Thoracic aorta (tissue), 2 donors: ENCODE data around the gene ITGA3. TPM values are rescaled to one million over a fixed set of nuclear protein-coding genes. Genes with fewer than 3 reads are reported as not detected.

Source experiments
- ATAC-seq: fragments of 150-250 bp; one replicate; pipeline ENCODE4 v1.8.0; 2017; ENCODE audit warnings: low read depth; ENCODE audit not compliant: insufficient number of reproducible peaks, low FRiP score
- DNase-seq: peaks from one replicate; pipeline ENCODE4 v3.0.0-alpha.2; 2020; ENCODE audit warnings: low spot score
- H3K27ac ChIP-seq, 2 donors: fragments of 200-600 bp; sonication (generic); 1 replicate in 1 of 2; 2 replicates in 1 of 2; pipeline ENCODE4 v1.5.1; 2016; ENCODE audit warnings: mild to moderate bottlenecking in 2 of 2, moderate library complexity in 2 of 2
- H3K27me3 ChIP-seq: fragments of 200-600 bp; sonication (generic); replicated peaks from 2 replicates; pipeline ENCODE4 v1.6.0; 2016; ENCODE audit warnings: mild to moderate bottlenecking; ENCODE audit not compliant: insufficient read depth
- H3K36me3 ChIP-seq: fragments of 200-600 bp; sonication (generic); one replicate; pipeline ENCODE4 v1.5.1; 2016
- H3K4me1 ChIP-seq, 2 donors: fragments of 200-600 bp; sonication (generic); 1 replicate in 1 of 2; 2 replicates in 1 of 2; pipeline versions ENCODE4 v1.5.1 to v1.6.0; 2016; ENCODE audit warnings: low read depth in 2 of 2, mild to moderate bottlenecking in 1 of 2; ENCODE audit not compliant: control insufficient read depth in 1 of 2
- H3K4me3 ChIP-seq: fragments of 200-600 bp; sonication (generic); 2 replicates; pipeline ENCODE4 v1.5.1; 2016; ENCODE audit warnings: mild to moderate bottlenecking
- H3K9me3 ChIP-seq: fragments of 200-600 bp; sonication (generic); 2 replicates; pipeline ENCODE4 v1.5.1; 2016
- CTCF ChIP-seq: fragments of 200-600 bp; sonication (generic); IDR thresholded peaks from one replicate; pipeline ENCODE4 v1.5.1; 2019; ENCODE audit warnings: antibody characterized with exemption
- total RNA-seq, 2 donors: library from RNA; depleted of rRNA; stranded (reverse); fragments of >200 nt; gene quantifications; one replicate each; pipeline versions ENCODE4 v1.1.0 to v1.2.3, GENCODE V29; 2016

The ITGA3 gene
- total RNA-seq, 2 donors from 2014 or later, result 197 to 260 TPM

- peak overlapping the region; percentile 99 to 100 for H3K27ac ChIP-seq
- no peak overlapping the region for H3K4me3 ChIP-seq
- TF ChIP-seq CTCF, result no peak
- H3K36me3 ChIP-seq, result peaks cover 41% of the 10 kb centered on the region
- DNase-seq (no peak), ATAC-seq (no peak)
- H3K4me1 ChIP-seq, result peaks cover 16 to 30% of the 10 kb centered on the region in 2 donors
- H3K27me3 ChIP-seq, result no peaks in the 10 kb centered on the region
- H3K9me3 ChIP-seq, result no peaks in the 10 kb centered on the region
These were observed 54.9 kb downstream of the ITGA3 start for GRCh38 chr17:50110591-50111349.

- DNase-seq (no peak), ATAC-seq (peak; percentile 39)
- peak overlapping the region; percentile 14 for H3K4me3 ChIP-seq
- TF ChIP-seq CTCF, result no peak
- peaks cover 30% of the 10 kb centered on the region for H3K36me3 ChIP-seq
- peak overlapping the region; percentile 99 to 100 for H3K27ac ChIP-seq
- H3K27me3 ChIP-seq, result no peaks in the 10 kb centered on the region
- peaks cover 17 to 35% of the 10 kb centered on the region in 2 donors for H3K4me1 ChIP-seq
- no peaks in the 10 kb centered on the region for H3K9me3 ChIP-seq
These were observed 56.1 kb downstream of the ITGA3 start for GRCh38 chr17:50111673-50112655.

- no peaks in the 10 kb centered on the region for H3K9me3 ChIP-seq
- H3K4me1 ChIP-seq, result peaks cover 23 to 42% of the 10 kb centered on the region in 2 donors
- H3K27me3 ChIP-seq, result no peaks in the 10 kb centered on the region
- no peak for DNase-seq
- no peak for ATAC-seq
- H3K4me3 ChIP-seq, result no peak overlapping the region
- peak overlapping the region; percentile 99 to 100 for H3K27ac ChIP-seq
- H3K36me3 ChIP-seq, result peaks cover 24% of the 10 kb centered on the region
- peak; percentile 29 for TF ChIP-seq CTCF
These were observed 56.8 kb downstream of the ITGA3 start for GRCh38 chr17:50112694-50113093.

GRCh38 chr17:50113624-50114320, 57.9 kb downstream of the ITGA3 start:
- no peaks in the 10 kb centered on the region for H3K9me3 ChIP-seq
- H3K27me3 ChIP-seq, result no peaks in the 10 kb centered on the region
- no peak for ATAC-seq
- no peak for DNase-seq
- peak overlapping the region; percentile 99 to 100 for H3K27ac ChIP-seq
- peaks cover 13% of the 10 kb centered on the region for H3K36me3 ChIP-seq
- no peak overlapping the region for H3K4me3 ChIP-seq
- peaks cover 24 to 49% of the 10 kb centered on the region in 2 donors for H3K4me1 ChIP-seq
- no peak for TF ChIP-seq CTCF
